Measurements from ENCODE around the gene NNAT.

GRCh38 chr20:37474386-37474785, 46.7 kb upstream of the NNAT start:
- TF ChIP-seq CTCF (IDR thresholded peaks at IDR 0.05) = no peak
- TF ChIP-seq EP300 (IDR thresholded peaks at IDR 0.05) = no peak
- TF ChIP-seq POLR2AphosphoS5 (IDR thresholded peaks at IDR 0.05) = no peak
- no peak for TF ChIP-seq POLR2A (IDR thresholded peaks at IDR 0.05)

Measured in stomach (tissue), 4 donors.